ENCODE results near the gene SRGAP3.

SRGAP3 gene

GRCh38 chr3:9124730-9125129 lies 124.7 kb downstream of the SRGAP3 start:
- in situ Hi-C loops (cut with HindIII; ENCODE audit: low sequenced_read_pairs): no loop called here

GRCh38 chr3:9123840-9124239 lies 125.6 kb downstream of the SRGAP3 start:
- in situ Hi-C loops (cut with HindIII; ENCODE audit: low sequenced_read_pairs): no loop called here

- in situ Hi-C loops (cut with HindIII; ENCODE audit: low sequenced_read_pairs): no loop called here
These were observed 126.6 kb downstream of the SRGAP3 start for GRCh38 chr3:9122732-9123364.

- in situ Hi-C loops (cut with HindIII; ENCODE audit: low sequenced_read_pairs): no loop called here
These were observed 128.0 kb downstream of the SRGAP3 start for GRCh38 chr3:9121366-9122001.

- in situ Hi-C loops (cut with HindIII; ENCODE audit: low sequenced_read_pairs): no loop called here
These were observed 130.1 kb downstream of the SRGAP3 start for GRCh38 chr3:9119331-9119730.

- in situ Hi-C loops (cut with HindIII; ENCODE audit: low sequenced_read_pairs): no loop called here
These were observed 131.2 kb downstream of the SRGAP3 start for GRCh38 chr3:9118222-9118621.

- in situ Hi-C loops (cut with HindIII; ENCODE audit: low sequenced_read_pairs): no loop called here
These were observed 132.2 kb downstream of the SRGAP3 start for GRCh38 chr3:9117220-9117619.

GRCh38 chr3:9116336-9116735 lies 133.1 kb downstream of the SRGAP3 start:
- in situ Hi-C loops (cut with HindIII; ENCODE audit: low sequenced_read_pairs): no loop called here

- in situ Hi-C loops (cut with HindIII; ENCODE audit: low sequenced_read_pairs): no loop called here
These were observed 134.1 kb downstream of the SRGAP3 start for GRCh38 chr3:9115336-9115735.

GRCh38 chr3:9113040-9113439 lies 136.4 kb downstream of the SRGAP3 start:
- in situ Hi-C loops (cut with HindIII; ENCODE audit: low sequenced_read_pairs): no loop called here

GRCh38 chr3:9111866-9112265 lies 137.6 kb downstream of the SRGAP3 start:
- in situ Hi-C loops (cut with HindIII; ENCODE audit: low sequenced_read_pairs): no loop called here

- in situ Hi-C loops (cut with HindIII; ENCODE audit: low sequenced_read_pairs): no loop called here
These were observed 138.0 kb downstream of the SRGAP3 start for GRCh38 chr3:9111417-9111816.

GRCh38 chr3:9110802-9111201 lies 138.6 kb downstream of the SRGAP3 start:
- in situ Hi-C loops (cut with HindIII; ENCODE audit: low sequenced_read_pairs): no loop called here

- in situ Hi-C loops (cut with HindIII; ENCODE audit: low sequenced_read_pairs): no loop called here
These were observed 139.1 kb downstream of the SRGAP3 start for GRCh38 chr3:9110316-9110715.

GRCh38 chr3:9109568-9109914 lies 139.9 kb downstream of the SRGAP3 start:
- in situ Hi-C loops (cut with HindIII; ENCODE audit: low sequenced_read_pairs): no loop called here

- in situ Hi-C loops (cut with HindIII; ENCODE audit: low sequenced_read_pairs): no loop called here
These were observed 140.4 kb downstream of the SRGAP3 start for GRCh38 chr3:9108876-9109567.

- in situ Hi-C loops (cut with HindIII; ENCODE audit: low sequenced_read_pairs): no loop called here
These were observed 141.7 kb downstream of the SRGAP3 start for GRCh38 chr3:9107738-9108137.

- in situ Hi-C loops (cut with HindIII; ENCODE audit: low sequenced_read_pairs): no loop called here
These were observed 144.0 kb downstream of the SRGAP3 start for GRCh38 chr3:9105421-9105820.

- in situ Hi-C loops (cut with HindIII; ENCODE audit: low sequenced_read_pairs): no loop called here
These were observed 145.3 kb downstream of the SRGAP3 start for GRCh38 chr3:9104121-9104520.

- in situ Hi-C loops (cut with HindIII; ENCODE audit: low sequenced_read_pairs): no loop called here
These were observed 147.0 kb downstream of the SRGAP3 start for GRCh38 chr3:9102240-9102981.

- in situ Hi-C loops (cut with HindIII; ENCODE audit: low sequenced_read_pairs): no loop called here
These were observed 148.2 kb downstream of the SRGAP3 start for GRCh38 chr3:9101286-9101685.

GRCh38 chr3:9100513-9100894 lies 148.9 kb downstream of the SRGAP3 start:
- in situ Hi-C loops (cut with HindIII; ENCODE audit: low sequenced_read_pairs): no loop called here

All from endothelial cell of hepatic sinusoid (primary cell).